Esophagus squamous epithelium (tissue), 4 donors: ENCODE results near the gene SNX19.

Source experiments
- CTCF ChIP-seq, 6 experiments: fragments of 450-650 bp in 4 of 6; fragments of 200-600 bp in 2 of 6; sonication (generic) in 2 of 6; IDR thresholded peaks; one replicate each; pipeline ENCODE4 v1.5.1; 2016 to 2019; ENCODE audit warnings: antibody characterized with exemption in 6 of 6, mild to moderate bottlenecking in 4 of 6, moderate library complexity in 4 of 6
- POLR2A ChIP-seq, 4 donors: fragments of 450-650 bp; IDR thresholded peaks; one replicate each; pipeline ENCODE4 v1.6.1; 2017; ENCODE audit warnings: antibody characterized with exemption in 4 of 4, mild to moderate bottlenecking in 4 of 4, moderate library complexity in 3 of 4

- TF ChIP-seq CTCF (IDR thresholded peaks at IDR 0.05) (no peak), POLR2A (IDR thresholded peaks at IDR 0.05) (no peak)
These were observed 26.1 kb downstream of the SNX19 start for GRCh38 chr11:130890039-130890745.
